GM18951 (cell line): ENCODE results near the gene TMEM109.

Experiments used
- POLR2A ChIP-seq: IDR thresholded peaks from 4 replicates; pipeline ENCODE4 v1.6.1; 2011; ENCODE audit warnings: mild to moderate bottlenecking; ENCODE audit not compliant: insufficient read length, insufficient read depth; ENCODE audit errors: extremely low read depth
- in situ Hi-C: fragments of 300-500 bp; cut with MboI; formaldehyde crosslinking; loops from one replicate; pipeline ENCODE4 v1.12.0; 2022; ENCODE audit warnings: low sequenced_read_pairs, mixed read lengths, inconsistent platforms; ENCODE audit not compliant: unreplicated experiment

TMEM109 gene

DNA sequence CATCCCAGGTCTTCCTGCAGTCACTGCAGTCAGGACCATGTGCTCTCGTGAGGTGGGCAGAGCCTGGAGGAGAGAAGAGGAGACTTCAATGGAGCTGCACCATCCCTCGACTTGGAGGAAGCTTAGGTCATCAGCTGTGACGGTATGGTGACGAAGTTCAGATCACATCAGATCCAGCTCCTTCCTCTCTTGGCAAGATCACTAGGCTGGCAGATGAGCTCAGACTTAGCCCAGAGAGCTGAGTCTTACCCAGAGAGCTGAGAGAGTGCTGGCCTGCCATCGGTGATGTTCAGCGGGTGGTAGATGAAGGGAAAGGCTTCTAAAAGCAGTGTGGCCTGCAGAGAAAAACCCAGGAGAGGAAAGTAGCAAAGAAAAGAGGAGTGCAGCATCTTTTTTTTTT is 39.8 kb downstream of the TMEM109 start:
- in situ Hi-C loops = no loop called here
- TF ChIP-seq POLR2A = no peak

DNA sequence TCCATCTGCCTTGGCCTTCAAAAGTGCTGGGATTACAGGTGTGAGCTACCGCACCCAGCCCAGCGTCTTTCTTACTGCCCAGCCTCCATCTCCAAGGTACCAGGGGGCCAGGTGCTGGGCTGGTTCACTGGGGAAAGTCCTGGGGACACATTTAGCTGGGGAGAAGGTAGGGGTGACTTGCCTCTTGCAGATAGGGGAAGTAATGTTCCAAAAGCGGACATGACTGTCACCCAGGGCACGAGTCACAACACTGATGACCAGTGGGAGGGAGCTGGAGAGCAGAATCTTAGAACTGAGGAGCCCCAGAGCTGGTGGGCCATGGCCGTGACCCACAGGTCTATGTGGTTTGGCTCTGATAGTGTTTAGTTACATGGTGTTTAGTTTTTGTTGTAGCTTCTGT is 40.5 kb downstream of the TMEM109 start:
- no peak for TF ChIP-seq POLR2A
- in situ Hi-C loops = no loop called here

DNA sequence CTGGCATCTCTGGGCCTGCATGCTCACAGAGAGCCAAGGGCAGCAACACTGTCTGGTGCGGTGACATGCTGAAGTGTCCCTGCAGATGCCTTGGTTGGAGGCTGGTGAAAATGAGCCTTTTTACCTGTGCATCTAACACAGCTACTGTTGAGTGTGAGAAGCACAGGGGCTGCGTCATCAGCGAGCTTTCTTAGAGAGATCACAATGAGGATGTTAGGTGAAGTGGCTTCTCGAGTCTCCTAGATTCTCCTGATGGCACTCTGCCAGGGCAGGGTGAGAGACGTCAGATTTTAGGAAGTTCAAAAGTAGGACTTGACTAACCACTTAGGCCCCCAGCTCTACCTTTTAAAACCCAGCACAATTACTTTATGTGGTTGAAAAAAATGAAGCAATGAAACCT is 41.6 kb downstream of the TMEM109 start:
- in situ Hi-C loops = no loop called here
- no peak for TF ChIP-seq POLR2A

DNA sequence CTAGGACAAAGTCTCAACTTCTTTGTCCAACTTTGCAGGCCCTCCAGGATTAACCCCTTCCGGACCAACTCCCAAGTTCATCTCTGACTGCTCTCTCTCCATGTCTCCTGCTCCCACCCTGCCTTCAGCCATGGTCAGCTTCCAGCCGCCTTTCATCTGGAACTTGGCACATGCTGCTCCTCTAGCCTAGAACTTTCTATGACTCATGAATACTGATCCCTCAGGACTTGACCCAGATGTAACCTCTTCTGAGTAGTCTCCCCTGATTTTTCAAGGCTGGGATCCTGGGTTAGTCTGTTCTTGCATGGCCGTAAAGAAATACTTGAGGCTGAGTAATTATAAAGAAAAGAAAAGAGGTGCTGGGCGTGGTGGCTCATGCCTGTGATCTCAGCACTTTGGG is 43.2 kb downstream of the TMEM109 start:
- TF ChIP-seq POLR2A = no peak
- in situ Hi-C loops = no loop called here

DNA sequence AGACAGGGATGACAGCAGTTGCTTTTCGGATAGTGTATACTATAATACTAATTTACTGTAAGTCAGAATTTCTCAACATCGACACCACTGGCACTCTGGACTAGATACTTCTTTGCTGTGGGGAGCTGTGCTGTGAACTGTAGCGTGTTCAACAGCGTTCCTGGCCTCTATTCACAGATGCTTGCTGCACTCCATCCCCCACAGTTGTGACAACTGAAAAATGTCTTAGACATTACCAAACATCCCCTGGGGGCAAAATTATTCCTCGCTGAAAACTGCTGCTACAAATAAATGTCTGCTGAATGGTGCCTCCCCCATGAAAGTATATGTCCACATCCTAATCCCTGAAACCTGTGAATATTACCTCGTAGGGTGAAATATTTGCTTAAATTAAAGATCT is 45.5 kb downstream of the TMEM109 start:
- TF ChIP-seq POLR2A = no peak
- in situ Hi-C loops = no loop called here

DNA sequence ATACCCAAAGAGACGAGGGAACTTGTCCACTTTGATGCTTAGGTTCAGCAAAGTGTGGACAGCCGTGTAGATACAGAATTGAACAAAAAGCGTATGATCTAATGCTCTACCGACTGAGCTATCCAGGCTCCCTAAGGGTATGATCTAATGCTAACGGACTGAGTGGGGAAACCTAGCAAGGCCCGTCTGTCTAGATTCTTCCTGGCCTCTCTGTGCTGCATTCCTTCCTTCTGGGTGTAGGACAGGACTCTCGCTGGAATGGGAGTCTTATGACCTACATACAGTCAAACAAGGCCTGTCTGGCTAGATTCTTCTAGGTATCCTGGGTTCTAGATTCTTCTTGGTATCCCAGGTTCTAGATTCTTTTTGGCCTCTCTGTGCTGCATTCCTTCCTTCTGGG is 46.4 kb downstream of the TMEM109 start:
- in situ Hi-C loops = no loop called here

DNA sequence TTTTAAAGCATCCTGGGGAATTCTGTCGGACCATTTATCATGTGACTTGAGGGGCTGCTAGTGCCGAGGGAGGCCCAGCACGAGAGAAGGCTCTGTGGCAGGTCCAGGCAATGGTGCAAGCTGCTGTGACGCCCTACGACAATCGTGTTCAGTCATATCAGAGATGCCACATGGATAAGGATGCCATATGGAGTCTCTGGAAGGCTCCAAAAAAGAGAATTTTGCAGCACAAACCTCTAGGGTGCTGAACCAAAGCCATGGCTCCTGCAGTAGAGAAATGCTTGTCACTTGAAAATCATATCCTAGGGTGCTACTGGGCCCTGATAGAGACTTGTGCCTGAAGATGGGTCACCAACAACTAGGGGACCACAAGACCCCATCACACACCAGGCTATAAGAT is 50.8 kb downstream of the TMEM109 start:
- in situ Hi-C loops = no loop called here
- TF ChIP-seq POLR2A = no peak

More for the DNA sequence above, 46.4 kb downstream of the TMEM109 start:
- TF ChIP-seq POLR2A = no peak

DNA sequence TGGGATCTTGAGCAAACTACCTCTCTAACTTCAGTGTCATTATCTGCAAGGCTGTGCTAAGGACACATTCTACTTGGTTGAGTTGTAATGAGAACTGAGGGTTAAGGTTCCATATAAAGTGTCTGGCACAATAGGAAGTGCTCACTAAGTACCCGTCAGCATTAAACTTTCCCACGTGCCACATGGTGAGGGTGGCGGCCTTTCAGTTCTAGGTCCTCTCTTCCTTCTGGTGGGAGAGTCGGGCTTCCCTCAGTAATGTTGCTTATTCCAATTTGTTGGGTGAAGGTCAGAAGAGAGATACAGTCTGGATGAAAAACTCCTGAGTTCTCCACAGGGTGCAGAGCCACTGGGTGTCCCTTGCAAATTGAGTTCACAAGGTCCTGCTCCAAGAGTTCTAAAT is 52.9 kb downstream of the TMEM109 start:
- in situ Hi-C loops = no loop called here
- no peak for TF ChIP-seq POLR2A

DNA sequence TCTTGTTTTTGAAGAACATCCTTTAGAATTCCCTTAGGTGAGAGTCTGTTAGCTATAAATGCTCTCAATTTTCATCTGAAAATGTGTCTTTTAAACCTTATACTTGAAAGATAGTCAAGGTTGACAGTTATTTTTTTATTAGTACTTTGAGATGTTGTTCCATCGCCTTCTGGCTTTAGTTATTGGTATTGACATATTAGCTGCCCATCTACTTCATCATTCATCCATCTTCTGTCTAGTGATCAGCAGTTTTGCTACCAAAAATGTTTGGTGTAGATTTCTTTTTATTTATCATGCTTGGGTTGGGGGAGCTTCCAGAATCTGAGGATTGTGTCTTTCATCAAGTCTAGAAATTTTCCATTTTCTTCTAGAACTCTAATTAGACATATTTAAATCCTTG is 54.3 kb downstream of the TMEM109 start:
- in situ Hi-C loops = no loop called here
- no peak for TF ChIP-seq POLR2A

DNA sequence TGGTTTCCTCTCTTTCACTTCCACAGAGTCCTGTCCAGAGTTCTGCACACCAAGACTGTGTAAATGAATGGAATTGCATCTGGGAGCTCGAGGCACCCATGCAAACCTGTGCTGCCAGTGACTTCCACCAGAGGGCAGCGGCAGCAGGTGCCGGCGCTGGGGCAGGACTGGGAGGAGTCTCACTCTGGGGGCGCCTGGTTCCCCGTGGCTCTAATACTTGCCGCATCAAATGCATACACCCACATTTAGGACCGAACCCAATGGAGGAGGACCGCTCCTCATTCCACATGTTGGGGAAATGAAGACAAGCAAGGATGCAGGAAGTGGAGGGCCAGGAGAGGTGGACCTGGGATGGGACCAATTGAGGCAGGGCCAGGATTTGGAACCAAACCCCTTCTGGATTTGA is 56.4 kb downstream of the TMEM109 start:
- no peak for TF ChIP-seq POLR2A

DNA sequence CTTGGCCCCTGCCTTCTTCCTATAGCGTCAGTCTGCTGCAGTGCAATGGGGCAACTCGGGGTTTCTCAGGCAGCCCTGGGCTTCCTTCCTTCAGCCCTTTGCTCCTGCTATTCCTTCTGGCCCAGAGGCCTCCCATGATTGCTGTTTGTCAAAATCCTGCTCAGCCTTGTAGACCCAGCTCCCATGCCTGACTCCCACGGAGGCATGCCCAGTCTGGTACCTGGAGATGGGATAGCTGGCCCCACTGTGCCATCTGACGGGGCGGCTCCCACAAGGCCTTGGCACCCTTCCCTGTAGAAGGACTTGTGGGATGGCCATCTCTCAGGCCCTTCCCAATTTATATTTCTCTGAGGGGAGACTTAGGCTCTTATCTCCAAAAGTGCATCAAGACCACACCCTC is 56.9 kb downstream of the TMEM109 start:
- TF ChIP-seq POLR2A = no peak
- in situ Hi-C loops = no loop called here

More for the DNA sequence above, 56.4 kb downstream of the TMEM109 start:
- in situ Hi-C loops = no loop called here

DNA sequence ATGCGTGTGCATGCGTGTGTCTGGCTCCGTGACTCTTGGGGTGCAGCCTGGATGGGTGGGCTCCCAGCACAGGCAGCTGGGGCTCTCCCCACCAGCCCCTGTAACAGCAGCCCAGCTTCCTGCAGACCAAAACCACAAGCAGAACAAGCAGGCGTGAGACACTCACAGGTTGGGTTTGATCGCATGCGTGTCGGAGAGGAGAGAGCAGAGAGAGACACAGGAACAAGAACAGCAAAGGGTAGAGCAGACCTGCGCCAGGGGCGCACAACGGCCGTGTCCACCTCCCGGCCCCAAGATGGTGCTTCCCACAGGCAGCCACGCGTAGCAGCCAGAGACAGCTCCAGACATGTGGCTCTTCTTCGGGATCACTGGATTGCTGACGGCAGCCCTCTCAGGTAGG is 57.6 kb downstream of the TMEM109 start, which contains the start of gene CD6:
Gene CD6, plus strand, starts transcription at position 161 of the 400 bp plus-strand sequence. Its CDS starts 186 bp downstream, at position 347.
- in situ Hi-C loops = no loop called here

DNA sequence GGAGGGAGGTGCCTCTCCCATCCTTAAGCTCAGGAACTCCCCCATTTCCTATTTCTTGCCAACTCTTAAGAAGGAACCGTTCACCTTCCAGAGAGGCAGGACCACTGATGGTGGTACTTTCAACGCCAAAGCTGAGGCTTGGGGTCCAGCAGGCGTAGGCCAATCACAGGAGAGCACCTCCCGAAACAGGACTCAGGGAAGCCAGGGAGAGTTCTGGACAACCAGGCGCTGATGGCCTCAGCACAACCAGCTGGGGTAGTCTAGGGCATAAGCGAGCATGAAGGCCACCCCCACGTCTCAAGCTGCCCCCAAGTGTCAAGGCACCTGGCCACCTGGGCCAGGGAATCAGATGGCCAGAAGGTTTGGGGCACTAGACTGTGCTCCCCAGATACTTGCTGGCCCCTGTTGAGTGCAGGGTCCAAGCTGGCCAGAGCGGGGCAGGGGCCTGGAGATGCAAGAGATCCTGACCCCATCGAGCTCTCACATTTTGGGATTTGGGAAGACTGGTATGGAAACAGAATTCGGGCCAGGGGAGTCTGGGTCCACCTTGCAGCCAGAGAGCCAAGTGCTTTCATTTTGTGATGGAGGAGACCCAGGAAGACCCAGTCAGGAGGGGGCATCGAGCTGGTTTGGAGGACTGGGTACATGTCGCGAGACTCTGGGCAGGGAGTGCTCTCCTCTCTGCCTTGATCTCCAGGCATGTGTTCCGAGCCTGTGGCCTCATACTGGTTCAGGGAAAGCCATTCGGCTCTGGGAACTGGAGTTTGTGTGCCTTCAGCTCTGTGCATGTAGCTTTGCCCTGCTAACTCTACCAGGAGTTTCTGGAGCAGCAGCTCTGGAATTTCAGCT is 58.4 kb downstream of the TMEM109 start:
- TF ChIP-seq POLR2A = no peak
- in situ Hi-C loops = no loop called here

More for the DNA sequence above, 57.6 kb downstream of the TMEM109 start, which contains the start of gene CD6:
- no peak for TF ChIP-seq POLR2A
